Loucy (cell line): Measurements from ENCODE around the gene SLC26A3.

ENCODE experiments used
- CTCF ChIP-seq: fragments of 200-600 bp; sonication (generic); conservative IDR thresholded peaks from 2 replicates; pipeline ENCODE4 v1.5.1; 2014; ENCODE audit warnings: mild to moderate bottlenecking, antibody characterized with exemption, low read length
- EZH2phosphoT487 ChIP-seq: fragments of 200-600 bp; IDR thresholded peaks from 2 replicates; pipeline ENCODE4 v1.6.1; 2018; ENCODE audit warnings: antibody characterized with exemption, mild to moderate bottlenecking, moderate library complexity, borderline replicate concordance

- TF ChIP-seq CTCF (no peak), EZH2phosphoT487 (no peak)
Observed at GRCh38 chr7:107833684-107834106, 30.7 kb upstream of the SLC26A3 start.
